K562 (cell line): ENCODE data around the gene TMEM204. TPM values are rescaled to one million over a fixed set of nuclear protein-coding genes. Genes with fewer than 3 reads are reported as not detected.

Experiments used
- ATAC-seq: fragments of 200-7000 bp; cut with Tn5 transposase; 3 replicates; pipeline ENCODE4 v1.9.1; 2020; ENCODE audit warnings: moderate library complexity
- BruUV-seq: library from RNA; stranded (reverse); fragments of 400-500 nt; replicated peaks from 2 replicates; lab custom pipeline; 2021; lab: Mats Ljungman, UMichigan
- CTCF ChIA-PET: fragments of 300-600 bp; formaldehyde crosslinking; extraction: SDS; loops from one replicate; lab custom pipeline; 2021; ENCODE audit warnings: low intra/inter-chr PET ratio; lab: Yijun Ruan, JAX
- POLR2A ChIA-PET: fragments of 300-600, 350-650 bp; sonication (Branson Sonifier 250); formaldehyde crosslinking; extraction: SDS; loops from one replicate; lab custom pipeline; 2021; ENCODE audit warnings: antibody characterized with exemption, inconsistent platforms; lab: Yijun Ruan, JAX
- DNase-seq, 4 experiments: peaks; one replicate each; pipeline versions ENCODE4 v3.0.0 to v3.0.0-alpha.2; 2011 to 2018; ENCODE audit warnings: low spot score in 3 of 4, mixed read lengths in 3 of 4; ENCODE audit errors: extremely low read depth in 1 of 4
- FAIRE-seq: peaks from 2 replicates; lab custom pipeline; 2011; peaks lifted over from hg19 to GRCh38; lab: Jason Lieb, UNC
- H2AFZ ChIP-seq: 2 replicates; pipeline ENCODE4 v1.6.0; 2011; ENCODE audit warnings: low read depth, low read length, control low read depth, inconsistent platforms
- H3K27ac ChIP-seq: fragments of 200-600 bp; 3 replicates; pipeline ENCODE4 v1.8.0; 2011; ENCODE audit warnings: low read depth, mild to moderate bottlenecking, control low read depth, inconsistent platforms, low read length, moderate library complexity, mixed read lengths; ENCODE audit errors: extremely low read depth
- H3K27me3 ChIP-seq, 2 experiments: fragments of 300-600 bp in 1 of 2; 2 replicates in 1 of 2; 3 replicates in 1 of 2; pipeline versions ENCODE4 v1.6.0 to v1.8.0; 2011; ENCODE audit warnings: inconsistent platforms in 2 of 2, low read length in 2 of 2, mild to moderate bottlenecking in 1 of 2, mixed read lengths in 1 of 2, moderate library complexity in 1 of 2; ENCODE audit not compliant: control insufficient read depth in 2 of 2, insufficient read depth in 2 of 2
- H3K36me3 ChIP-seq: fragments of 300-600 bp; 3 replicates; pipeline ENCODE4 v1.8.0; 2011; ENCODE audit warnings: mild to moderate bottlenecking, low read length, inconsistent platforms; ENCODE audit not compliant: control insufficient read depth, insufficient read depth
- H3K4me1 ChIP-seq, 2 experiments: fragments of 200-600 bp in 1 of 2; replicated peaks in 1 of 2; 2 replicates in 1 of 2; 3 replicates in 1 of 2; pipeline versions ENCODE4 v1.5.1 to v1.8.0; 2011; ENCODE audit warnings: inconsistent platforms in 2 of 2, low read length in 2 of 2, mild to moderate bottlenecking in 1 of 2, mixed read lengths in 1 of 2, moderate library complexity in 1 of 2; ENCODE audit not compliant: control insufficient read depth in 2 of 2, insufficient read depth in 2 of 2
- H3K4me2 ChIP-seq: 2 replicates; pipeline ENCODE4 v1.6.1; 2011; ENCODE audit warnings: low read length, control low read depth, inconsistent platforms, mixed read lengths; ENCODE audit not compliant: insufficient read depth
- H3K4me3 ChIP-seq: fragments of 200-600 bp; sonication (generic), shearing (Covaris generic); 2 replicates; pipeline ENCODE4 v1.5.1; 2016; ENCODE audit warnings: control low read depth, inconsistent platforms
- H3K79me2 ChIP-seq: fragments of 200-600 bp; 3 replicates; pipeline ENCODE4 v1.8.0; 2011; ENCODE audit warnings: low read length, inconsistent platforms; ENCODE audit not compliant: control insufficient read depth, insufficient read depth
- H3K9ac ChIP-seq, 2 experiments: 2 replicates each; pipeline versions ENCODE4 v1.6.0 to v1.6.1; 2011; ENCODE audit warnings: low read depth in 2 of 2, low read length in 2 of 2, control low read depth in 1 of 2, inconsistent platforms in 1 of 2, mild to moderate bottlenecking in 1 of 2, mixed read lengths in 1 of 2; ENCODE audit not compliant: insufficient read depth in 1 of 2
- H3K9me1 ChIP-seq: one replicate; pipeline ENCODE4 v1.6.0; 2011; ENCODE audit warnings: inconsistent platforms, mild to moderate bottlenecking, low read length, moderate library complexity; ENCODE audit not compliant: control insufficient read depth, insufficient read depth
- H3K9me3 ChIP-seq: replicated peaks from 2 replicates; pipeline ENCODE4 v1.5.1; 2011; ENCODE audit warnings: low read depth, low read length, inconsistent platforms; ENCODE audit not compliant: control insufficient read depth, insufficient read depth
- H4K20me1 ChIP-seq: replicated peaks from 2 replicates; pipeline ENCODE4 v1.6.1; 2011; ENCODE audit warnings: low read length, inconsistent platforms, mixed read lengths; ENCODE audit not compliant: control insufficient read depth, insufficient read depth
- ARID3A ChIP-seq: IDR thresholded peaks from 2 replicates; pipeline ENCODE4 v1.6.1; 2012; ENCODE audit warnings: low read depth, low read length, improper control_type of control experiment, borderline replicate concordance
- BDP1 ChIP-seq: IDR thresholded peaks from 3 replicates; pipeline ENCODE4 v1.6.1; 2011; ENCODE audit not compliant: insufficient read length, insufficient read depth
- DIDO1 ChIP-seq: fragments of 450-650 bp; IDR thresholded peaks from 2 replicates; pipeline ENCODE4 v1.6.1; 2016; ENCODE audit warnings: low read depth, missing biosample characterization, missing genetic modification characterization
- FOXK1 ChIP-seq: sonication (generic); formaldehyde crosslinking; IDR thresholded peaks from 2 replicates; pipeline ENCODE4 v1.8.0; 2022; ENCODE audit warnings: missing genetic modification reagents, mild to moderate bottlenecking, borderline replicate concordance
- POLR3A ChIP-seq: IDR thresholded peaks from 2 replicates; pipeline ENCODE4 v1.6.1; 2011; ENCODE audit warnings: borderline replicate concordance, mild to moderate bottlenecking, moderate library complexity; ENCODE audit not compliant: insufficient read length, insufficient read depth; ENCODE audit errors: extremely low read depth
- SMAD4 ChIP-seq: fragments of 250-450 bp; sonication (Bioruptor Pico); conservative IDR thresholded peaks from 2 replicates; pipeline ENCODE4 v1.8.0; 2021; ENCODE audit warnings: inconsistent platforms, mild to moderate bottlenecking, moderate library complexity
- STAT5A ChIP-seq: IDR thresholded peaks from 2 replicates; pipeline ENCODE4 v1.6.1; 2012; ENCODE audit warnings: low read length, inconsistent platforms, borderline replicate concordance
- TSC22D4 ChIP-seq: fragments of 450-650 bp; IDR thresholded peaks from 2 replicates; pipeline ENCODE4 v1.6.1; 2016; ENCODE audit warnings: missing genetic modification characterization, missing biosample characterization, control low read depth
- ZNF354B ChIP-seq: fragments of 250-450 bp; sonication (Bioruptor Pico); IDR thresholded peaks from 2 replicates; pipeline ENCODE4 v1.4.0; 2020
- ZNF518B ChIP-seq: fragments of 250-450 bp; sonication (Bioruptor Pico); IDR thresholded peaks from 2 replicates; pipeline ENCODE4 v1.5.0; 2021; ENCODE audit warnings: mild to moderate bottlenecking, moderate library complexity
- WGBS: fragments of 100-300 bp; shearing (Covaris generic); methylation state at CpG from one replicate; pipeline ENCODE4 v1.1.6; 2016; ENCODE audit warnings: low coverage, mixed read lengths; ENCODE audit not compliant: insufficient coverage; ENCODE audit errors: missing lambda C conversion rate; 5-methylcytosine and 5-hydroxymethylcytosine counted together
- in situ Hi-C: fragments of 300-500 bp; cut with MboI; formaldehyde crosslinking; loops from 4 replicates; pipeline ENCODE4 v1.15.0; 2018; ENCODE audit warnings: inconsistent platforms, mixed read lengths
- intact Hi-C: fragments of 100-400 bp; cut with micrococcal nuclease; formaldehyde crosslinking; loops from 2 replicates; pipeline ENCODE4 v1.14.2; 2022
- polyA plus RNA-seq, 8 experiments: library from polyadenylated mRNA; depleted of rRNA in 4 of 8; stranded (reverse) in 5 of 8; unstranded in 3 of 8; fragments of >200 nt; fragmentation: Nextera tagmentation in 2 of 8; fragmentation: Illumina TruSeq in 1 of 8; extraction: Ambion mirVana in 2 of 8; extraction: Trizol in 1 of 8; gene quantifications; 2 replicates each; pipeline versions ENCODE4 v1.2.1 to v1.2.3, GENCODE V29; 2011 to 2014; ENCODE audit warnings: inconsistent platforms in 1 of 8, missing spikeins in 1 of 8
- total RNA-seq, 7 experiments: library from RNA; depleted of rRNA in 6 of 7; stranded (reverse); fragments of >200 nt in 6 of 7; fragmentation: Illumina TruSeq in 2 of 7; extraction: Trizol in 2 of 7; gene quantifications; 2 replicates each; pipeline versions ENCODE4 v1.2.1 to v1.2.3, GENCODE V29; 2011 to 2021; ENCODE audit warnings: low replicate concordance in 1 of 7

Gene TMEM204
- total and polyA plus RNA-seq, 9 of the 15 experiments (the other 6 are each of a cell fraction or from before 2014, with no cell fraction given) = 0.04 to 0.18 TPM; not detected in 7

- TF ChIP-seq ZNF354B (CRISPR knock-in tag) = no peak
Observed at GRCh38 chr16:1525871-1526607, 7.4 kb upstream of the TMEM204 start (continued).

- Histone ChIP-seq H3K36me3 (no peaks in the 10 kb centered on the region), H3K9ac (no peak overlapping the region), H3K27ac (no peak overlapping the region), H2AFZ (no peak overlapping the region), H3K4me2 (no peak overlapping the region), H3K9me3 (no peaks in the 10 kb centered on the region), H3K27me3 (peaks cover 14 to 49% of the 10 kb centered on the region in 2 experiments; a peak in 4 of 5 replicates), H3K4me1 (peaks cover 4 to 67% of the 10 kb centered on the region in 2 experiments; a peak in 3 of 5 replicates), H3K4me3 (no peak overlapping the region), H4K20me1 (peaks cover 10% of the 10 kb centered on the region), H3K9me1 (no peaks in the 10 kb centered on the region), H3K79me2 (no peaks in the 10 kb centered on the region)
- no peak for TF ChIP-seq FOXK1
- TF ChIP-seq ZNF518B (CRISPR knock-in tag) = no peak
- TF ChIP-seq ARID3A = no peak
- TF ChIP-seq SMAD4 = no peak
- no peak for TF ChIP-seq STAT5A
- no peak for TF ChIP-seq DIDO1 (tag)
- no peak for TF ChIP-seq TSC22D4
- no peak for TF ChIP-seq POLR3A
- no peak for TF ChIP-seq BDP1
- 46% methylated on average over 31 of the region's 38 CpGs for WGBS
- intact Hi-C loops (no loop called here), in situ Hi-C loops (no loop called here)
- no TSS peak for BruUV-seq
- CTCF ChIA-PET = no interaction called here
- DNase-seq (no peak), ATAC-seq (no peak), FAIRE-seq (no peak)
- POLR2A ChIA-PET = interaction anchor here (0.6 to 0.9 kb wide), 2 partner anchors 13 to 16 kb away, joined by 3 read pairs; no protein-coding TSS in a partner anchor
Observed at GRCh38 chr16:1526608-1527555, 6.6 kb upstream of the TMEM204 start.
